Measurements from ENCODE around the gene CNR2.

- TF ChIP-seq CTCF (conservative IDR thresholded peaks at IDR 0.05; ENCODE audit: low read length) (no peak), EZH2phosphoT487 (IDR thresholded peaks at IDR 0.05; ENCODE audit: borderline replicate concordance) (no peak)
Observed at GRCh38 chr1:23882746-23883145, 30.4 kb downstream of the CNR2 start.
